ENCODE measurements around the gene STX3.

DNA sequence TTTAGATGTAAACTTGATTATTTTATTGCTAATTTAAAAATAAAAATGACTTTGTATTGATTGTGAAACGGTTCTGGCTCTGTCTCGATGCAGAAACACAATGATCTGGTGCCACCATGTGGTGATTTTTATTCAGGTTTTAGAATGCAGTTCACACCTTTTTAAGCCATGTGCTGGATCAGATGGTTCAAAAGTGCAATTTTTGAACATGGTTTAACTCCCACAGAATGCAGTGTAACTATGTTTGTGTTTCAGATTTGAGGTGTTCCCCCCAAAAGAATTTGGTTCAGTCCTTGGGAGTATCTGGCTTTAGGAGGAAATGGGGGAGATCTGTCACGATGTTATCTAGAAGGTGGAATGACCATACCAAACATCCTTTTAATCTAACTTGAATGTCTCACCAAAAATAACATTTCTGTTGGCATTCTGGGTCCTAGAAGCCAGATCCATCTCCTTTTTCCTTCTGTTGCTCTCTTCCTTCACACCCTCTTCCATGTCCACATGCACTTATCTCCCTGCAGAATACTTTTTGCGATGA is 47.5 kb downstream of the STX3 start:
- TF ChIP-seq, protein P1, sequence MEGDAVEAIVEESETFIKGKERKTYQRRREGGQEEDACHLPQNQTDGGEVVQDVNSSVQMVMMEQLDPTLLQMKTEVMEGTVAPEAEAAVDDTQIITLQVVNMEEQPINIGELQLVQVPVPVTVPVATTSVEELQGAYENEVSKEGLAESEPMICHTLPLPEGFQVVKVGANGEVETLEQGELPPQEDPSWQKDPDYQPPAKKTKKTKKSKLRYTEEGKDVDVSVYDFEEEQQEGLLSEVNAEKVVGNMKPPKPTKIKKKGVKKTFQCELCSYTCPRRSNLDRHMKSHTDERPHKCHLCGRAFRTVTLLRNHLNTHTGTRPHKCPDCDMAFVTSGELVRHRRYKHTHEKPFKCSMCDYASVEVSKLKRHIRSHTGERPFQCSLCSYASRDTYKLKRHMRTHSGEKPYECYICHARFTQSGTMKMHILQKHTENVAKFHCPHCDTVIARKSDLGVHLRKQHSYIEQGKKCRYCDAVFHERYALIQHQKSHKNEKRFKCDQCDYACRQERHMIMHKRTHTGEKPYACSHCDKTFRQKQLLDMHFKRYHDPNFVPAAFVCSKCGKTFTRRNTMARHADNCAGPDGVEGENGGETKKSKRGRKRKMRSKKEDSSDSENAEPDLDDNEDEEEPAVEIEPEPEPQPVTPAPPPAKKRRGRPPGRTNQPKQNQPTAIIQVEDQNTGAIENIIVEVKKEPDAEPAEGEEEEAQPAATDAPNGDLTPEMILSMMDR (conservative IDR thresholded peaks at IDR 0.05; ENCODE audit: low read depth in 2 of 2) = peak; percentile 63 to 69
- TF ChIP-seq EZH2phosphoT487 (IDR thresholded peaks at IDR 0.05; ENCODE audit: unreplicated experiment) (no peak), EZH2 (IDR thresholded peaks at IDR 0.05; ENCODE audit: low read depth, unreplicated experiment) (no peak), POLR2AphosphoS5 (IDR thresholded peaks at IDR 0.05; ENCODE audit: low read depth) (no peak), CREB1 (CRISPR knock-in tag; IDR thresholded peaks at IDR 0.05; ENCODE audit: low read depth) (no peak), JUNB (IDR thresholded peaks at IDR 0.05; ENCODE audit: unreplicated experiment) (no peak), NANOG (IDR thresholded peaks at IDR 0.05; ENCODE audit: borderline replicate concordance) (no peak), ZNF462 (CRISPR knock-in tag; IDR thresholded peaks at IDR 0.05) (no peak)
- TF ChIP-seq, protein P2, sequence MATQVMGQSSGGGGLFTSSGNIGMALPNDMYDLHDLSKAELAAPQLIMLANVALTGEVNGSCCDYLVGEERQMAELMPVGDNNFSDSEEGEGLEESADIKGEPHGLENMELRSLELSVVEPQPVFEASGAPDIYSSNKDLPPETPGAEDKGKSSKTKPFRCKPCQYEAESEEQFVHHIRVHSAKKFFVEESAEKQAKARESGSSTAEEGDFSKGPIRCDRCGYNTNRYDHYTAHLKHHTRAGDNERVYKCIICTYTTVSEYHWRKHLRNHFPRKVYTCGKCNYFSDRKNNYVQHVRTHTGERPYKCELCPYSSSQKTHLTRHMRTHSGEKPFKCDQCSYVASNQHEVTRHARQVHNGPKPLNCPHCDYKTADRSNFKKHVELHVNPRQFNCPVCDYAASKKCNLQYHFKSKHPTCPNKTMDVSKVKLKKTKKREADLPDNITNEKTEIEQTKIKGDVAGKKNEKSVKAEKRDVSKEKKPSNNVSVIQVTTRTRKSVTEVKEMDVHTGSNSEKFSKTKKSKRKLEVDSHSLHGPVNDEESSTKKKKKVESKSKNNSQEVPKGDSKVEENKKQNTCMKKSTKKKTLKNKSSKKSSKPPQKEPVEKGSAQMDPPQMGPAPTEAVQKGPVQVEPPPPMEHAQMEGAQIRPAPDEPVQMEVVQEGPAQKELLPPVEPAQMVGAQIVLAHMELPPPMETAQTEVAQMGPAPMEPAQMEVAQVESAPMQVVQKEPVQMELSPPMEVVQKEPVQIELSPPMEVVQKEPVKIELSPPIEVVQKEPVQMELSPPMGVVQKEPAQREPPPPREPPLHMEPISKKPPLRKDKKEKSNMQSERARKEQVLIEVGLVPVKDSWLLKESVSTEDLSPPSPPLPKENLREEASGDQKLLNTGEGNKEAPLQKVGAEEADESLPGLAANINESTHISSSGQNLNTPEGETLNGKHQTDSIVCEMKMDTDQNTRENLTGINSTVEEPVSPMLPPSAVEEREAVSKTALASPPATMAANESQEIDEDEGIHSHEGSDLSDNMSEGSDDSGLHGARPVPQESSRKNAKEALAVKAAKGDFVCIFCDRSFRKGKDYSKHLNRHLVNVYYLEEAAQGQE (IDR thresholded peaks at IDR 0.05; ENCODE audit: unreplicated experiment) = no peak
- TF ChIP-seq, protein P3, sequence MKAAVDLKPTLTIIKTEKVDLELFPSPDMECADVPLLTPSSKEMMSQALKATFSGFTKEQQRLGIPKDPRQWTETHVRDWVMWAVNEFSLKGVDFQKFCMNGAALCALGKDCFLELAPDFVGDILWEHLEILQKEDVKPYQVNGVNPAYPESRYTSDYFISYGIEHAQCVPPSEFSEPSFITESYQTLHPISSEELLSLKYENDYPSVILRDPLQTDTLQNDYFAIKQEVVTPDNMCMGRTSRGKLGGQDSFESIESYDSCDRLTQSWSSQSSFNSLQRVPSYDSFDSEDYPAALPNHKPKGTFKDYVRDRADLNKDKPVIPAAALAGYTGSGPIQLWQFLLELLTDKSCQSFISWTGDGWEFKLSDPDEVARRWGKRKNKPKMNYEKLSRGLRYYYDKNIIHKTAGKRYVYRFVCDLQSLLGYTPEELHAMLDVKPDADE (IDR thresholded peaks at IDR 0.05) = no peak
